DMS153 (cell line): Measurements from ENCODE around the gene SDHAF3.

Source experiments
- DNase-seq: peaks from one replicate; lab custom pipeline; 2025; lab: John Stamatoyannopoulos, UW

SDHAF3 gene

GRCh38 chr7:97219237-97219636, 101.7 kb downstream of the SDHAF3 start:
- no peak for DNase-seq

- no peak for DNase-seq
These were observed 106.8 kb downstream of the SDHAF3 start for GRCh38 chr7:97224316-97224715.

GRCh38 chr7:97226541-97226940, 109.0 kb downstream of the SDHAF3 start:
- no peak for DNase-seq
